ENCODE measurements around the gene MARCHF3. TPM values are rescaled to one million over a fixed set of nuclear protein-coding genes. Genes with fewer than 3 reads are reported as not detected.

Gene MARCHF3
- total and polyA plus RNA-seq, 12 donors: 4.8 to 76.2 (median 45.9) TPM

DNA sequence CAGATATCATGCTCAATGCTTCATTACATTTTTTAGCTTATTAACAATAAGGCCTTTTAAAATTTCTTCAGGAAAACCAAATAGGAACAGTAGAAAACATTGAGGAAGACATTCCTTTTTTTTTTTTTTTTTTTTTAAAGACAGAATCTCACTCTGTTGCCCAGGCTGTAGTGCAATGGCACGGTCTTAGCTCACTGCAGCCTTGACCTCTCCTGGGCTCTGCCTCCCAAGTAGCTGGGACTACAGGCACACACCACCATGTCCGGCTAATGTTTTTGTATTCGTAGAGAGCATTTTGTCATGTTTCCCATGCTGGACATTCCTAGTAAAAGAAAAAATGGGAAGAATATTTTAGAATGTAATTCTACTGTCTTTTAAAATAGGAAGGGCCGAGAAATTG, 193.1 kb downstream of the MARCHF3 start:
- H3K4me1 ChIP-seq: no peaks in the 10 kb centered on the region
- ATAC-seq (no peak), DNase-seq (no peak)
- TF ChIP-seq, protein P1, sequence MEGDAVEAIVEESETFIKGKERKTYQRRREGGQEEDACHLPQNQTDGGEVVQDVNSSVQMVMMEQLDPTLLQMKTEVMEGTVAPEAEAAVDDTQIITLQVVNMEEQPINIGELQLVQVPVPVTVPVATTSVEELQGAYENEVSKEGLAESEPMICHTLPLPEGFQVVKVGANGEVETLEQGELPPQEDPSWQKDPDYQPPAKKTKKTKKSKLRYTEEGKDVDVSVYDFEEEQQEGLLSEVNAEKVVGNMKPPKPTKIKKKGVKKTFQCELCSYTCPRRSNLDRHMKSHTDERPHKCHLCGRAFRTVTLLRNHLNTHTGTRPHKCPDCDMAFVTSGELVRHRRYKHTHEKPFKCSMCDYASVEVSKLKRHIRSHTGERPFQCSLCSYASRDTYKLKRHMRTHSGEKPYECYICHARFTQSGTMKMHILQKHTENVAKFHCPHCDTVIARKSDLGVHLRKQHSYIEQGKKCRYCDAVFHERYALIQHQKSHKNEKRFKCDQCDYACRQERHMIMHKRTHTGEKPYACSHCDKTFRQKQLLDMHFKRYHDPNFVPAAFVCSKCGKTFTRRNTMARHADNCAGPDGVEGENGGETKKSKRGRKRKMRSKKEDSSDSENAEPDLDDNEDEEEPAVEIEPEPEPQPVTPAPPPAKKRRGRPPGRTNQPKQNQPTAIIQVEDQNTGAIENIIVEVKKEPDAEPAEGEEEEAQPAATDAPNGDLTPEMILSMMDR (IDR thresholded peaks at IDR 0.05): no peak
- H3K4me3 ChIP-seq: no peak overlapping the region
- intact Hi-C loops (cut with DNase I): loop anchor here in 9 of 10 donors (5.0 to 10.0 kb wide), 9 partner anchors 205 to 658 kb away; no protein-coding TSS in a partner anchor
- WGBS, 2 donors: 97 to 98% methylated on average over 4 of the region's 4 CpGs
- no peaks in the 10 kb centered on the region for H3K9me3 ChIP-seq
- H3K27me3 ChIP-seq: no peaks in the 10 kb centered on the region
- H3K36me3 ChIP-seq: peaks cover 0 to 69% (median 0%) of the 10 kb centered on the region in 9 donors
- no peak overlapping the region for H3K27ac ChIP-seq

DNA sequence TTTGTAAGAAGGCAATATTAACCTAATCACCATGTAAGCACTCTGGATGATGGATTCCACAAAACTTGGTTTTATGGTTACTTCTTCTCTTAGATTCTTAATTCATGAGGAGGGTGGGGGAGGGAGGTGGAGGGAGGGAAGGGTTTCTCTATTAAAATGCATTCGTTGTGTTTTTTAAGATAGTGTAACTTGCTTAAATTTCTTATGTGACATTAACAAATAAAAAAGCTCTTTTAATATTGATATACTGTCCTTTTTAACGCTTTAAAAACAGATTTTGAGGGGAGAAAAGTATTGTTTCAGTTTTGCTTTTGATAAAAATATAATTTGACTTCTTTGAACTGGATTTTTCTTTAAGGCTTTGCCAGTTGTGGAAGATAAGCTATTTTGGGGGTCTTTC, 193.6 kb downstream of the MARCHF3 start:
- Histone ChIP-seq H3K27me3 (no peaks in the 10 kb centered on the region), H3K36me3 (peaks cover 0 to 74% (median 0%) of the 10 kb centered on the region in 9 donors), H3K9me3 (no peaks in the 10 kb centered on the region), H3K4me1 (no peaks in the 10 kb centered on the region), H3K27ac (no peak overlapping the region), H3K4me3 (no peak overlapping the region)
- intact Hi-C loops (cut with DNase I): loop anchor here in 9 of 10 donors (5.0 to 10.0 kb wide), 9 partner anchors 206 to 658 kb away; no protein-coding TSS in a partner anchor
- 91% methylated on average over 2 of the region's 2 CpGs for WGBS, 2 donors
- no peak for DNase-seq
- TF ChIP-seq, protein P1 (IDR thresholded peaks at IDR 0.05): no peak
- no peak for ATAC-seq

DNA sequence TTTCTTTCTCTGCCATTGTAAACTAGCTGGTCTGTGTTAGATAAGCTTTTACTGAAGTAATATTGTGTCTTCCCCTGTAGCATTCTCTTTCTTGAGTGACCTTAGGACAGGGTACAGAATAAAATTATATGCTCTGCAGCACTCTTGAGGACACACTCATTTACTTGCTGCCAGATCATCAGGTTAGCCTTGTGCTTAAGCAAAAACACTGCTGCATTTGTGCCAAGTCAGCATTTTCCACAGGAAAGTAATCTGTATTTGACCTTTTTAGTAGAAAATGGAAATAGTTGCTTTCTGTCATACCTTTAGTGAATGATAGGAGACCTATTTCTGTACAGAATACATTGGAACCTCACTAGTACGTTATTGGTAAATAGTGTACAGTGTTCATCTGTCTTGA, 199.2 kb downstream of the MARCHF3 start:
- Histone ChIP-seq H3K27me3 (no peaks in the 10 kb centered on the region), H3K27ac (no peak overlapping the region), H3K9me3 (no peaks in the 10 kb centered on the region), H3K36me3 (peaks cover 0 to 91% (median 0%) of the 10 kb centered on the region in 9 donors), H3K4me1 (no peaks in the 10 kb centered on the region), H3K4me3 (no peak overlapping the region)
- TF ChIP-seq, protein P1 (IDR thresholded peaks at IDR 0.05): no peak
- DNase-seq (no peak), ATAC-seq (no peak)
- intact Hi-C loops (cut with DNase I): loop anchor here in 6 of 10 donors (10.0 kb wide), 4 partner anchors 214 to 664 kb away; no protein-coding TSS in a partner anchor
- whole genome bisulfite sequencing, 2 donors: 82 to 89% methylated on average over 1 of the region's 1 CpG

DNA sequence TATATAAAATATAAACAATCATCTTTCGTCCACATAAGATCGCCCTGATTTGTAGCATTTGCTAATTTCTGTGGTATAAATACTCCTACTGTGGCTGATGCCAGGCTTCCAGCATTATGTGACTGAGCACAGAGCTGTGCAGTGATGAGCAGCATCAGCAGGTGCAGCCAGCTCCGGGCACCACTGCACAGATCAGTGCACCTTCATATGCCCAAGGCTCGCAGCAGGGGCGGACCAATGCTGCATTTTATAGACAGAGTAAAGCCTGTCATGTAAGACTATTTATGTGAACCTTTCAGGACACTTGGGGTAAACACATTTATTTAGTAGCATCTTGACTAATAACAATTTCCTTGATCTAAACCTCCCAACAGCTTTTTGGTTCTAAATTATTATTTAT, 200.3 kb downstream of the MARCHF3 start:
- H3K4me3 ChIP-seq: no peak overlapping the region
- H3K9me3 ChIP-seq: no peaks in the 10 kb centered on the region
- ATAC-seq: no peak
- no peak overlapping the region for H3K27ac ChIP-seq
- H3K4me1 ChIP-seq: no peaks in the 10 kb centered on the region
- DNase-seq: no peak
- WGBS, 2 donors: 89 to 99% methylated on average over 5 of the region's 5 CpGs
- no peaks in the 10 kb centered on the region for H3K27me3 ChIP-seq
- TF ChIP-seq, protein P1 (IDR thresholded peaks at IDR 0.05): no peak
- intact Hi-C loops (cut with DNase I): loop anchor here in 6 of 10 donors (10.0 kb wide), 4 partner anchors 215 to 665 kb away; no protein-coding TSS in a partner anchor
- peaks cover 0 to 91% (median 0%) of the 10 kb centered on the region in 9 donors for H3K36me3 ChIP-seq
